Placental pericyte (primary cell): ENCODE results near the gene KBTBD2. TPM values are rescaled to one million over a fixed set of nuclear protein-coding genes. Genes with fewer than 3 reads are reported as not detected.

Experiments
- total RNA-seq: library from RNA; depleted of rRNA; stranded (reverse); fragments of >200 nt; gene quantifications from 2 replicates; pipeline ENCODE4 v1.2.3, GENCODE V29; 2012

Gene KBTBD2
- 37.9 and 52.1 TPM in 2 replicates for total RNA-seq

DNA sequence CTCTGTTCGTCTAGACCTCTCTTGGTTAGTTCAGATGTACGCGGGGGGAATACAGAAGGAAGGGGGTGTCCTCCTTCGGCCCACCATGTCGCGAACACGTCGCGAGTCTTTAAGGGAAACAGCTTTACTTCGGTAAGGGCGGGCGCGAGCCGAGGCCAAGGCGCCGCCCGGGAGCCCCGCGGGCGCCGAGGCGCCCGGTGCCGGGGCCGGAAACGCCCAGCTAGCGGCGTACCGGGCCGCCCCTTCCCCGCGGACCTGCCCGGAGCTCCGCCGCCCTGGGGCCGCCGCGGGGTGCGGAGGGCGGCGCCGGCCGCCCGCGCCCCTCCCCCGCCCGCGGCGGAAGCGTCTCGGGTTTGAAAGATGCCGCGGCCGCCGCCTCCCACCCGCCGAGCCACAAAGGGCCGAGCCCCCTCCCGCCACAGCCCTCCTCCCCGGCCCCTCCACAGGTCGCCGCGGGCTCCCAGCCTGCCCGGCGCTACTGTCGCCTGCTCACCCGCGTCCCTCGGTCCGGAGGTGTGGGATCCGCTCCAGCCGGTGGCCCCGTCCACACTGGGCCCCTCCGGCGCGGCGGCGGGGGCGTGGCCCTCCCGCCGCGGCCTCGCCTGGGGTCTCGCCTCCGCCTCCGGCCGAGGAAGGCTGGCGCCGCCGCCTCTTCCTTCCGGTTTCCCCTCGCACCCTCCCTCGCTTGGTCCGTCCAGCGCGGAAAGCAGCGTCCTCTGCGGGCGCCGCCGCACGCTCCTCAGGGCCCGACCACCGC lies at the start of gene KBTBD2:
Gene KBTBD2, minus strand, starts transcription at position 718 of the 757 bp plus-strand sequence. CDS start 12,156 bp downstream, outside the sequence.

Other genes with a start within 250 kb of the KBTBD2 start
- gene FKBP9, start 65.7 kb upstream of the KBTBD2 start, total RNA-seq: 209 and 351 TPM in 2 replicates
- 18.4 and 20.8 TPM in 2 replicates for gene NT5C3A, start 171.0 kb upstream of the KBTBD2 start, total RNA-seq
- gene RP9, start 217.6 kb upstream of the KBTBD2 start, total RNA-seq: 6.4 and 10.9 TPM in 2 replicates
- gene BBS9, start 237.8 kb upstream of the KBTBD2 start, total RNA-seq: 14.2 and 17.5 TPM in 2 replicates